Prostate gland (tissue), 2 donors: ENCODE measurements around the gene WDR90.

Experiments
- CTCF ChIP-seq, 4 experiments: fragments of 200-600 bp in 2 of 4; fragments of 450-650 bp in 2 of 4; sonication (generic) in 2 of 4; IDR thresholded peaks; 1 replicate in 3 of 4; 2 replicates in 1 of 4; pipeline ENCODE4 v1.5.1; 2016 to 2019; ENCODE audit warnings: antibody characterized with exemption in 4 of 4, mild to moderate bottlenecking in 2 of 4, moderate library complexity in 2 of 4
- POLR2A ChIP-seq: fragments of 450-650 bp; IDR thresholded peaks from one replicate; pipeline ENCODE4 v1.6.1; 2016; ENCODE audit warnings: antibody characterized with exemption, mild to moderate bottlenecking
- POLR2AphosphoS5 ChIP-seq: sonication (generic); formaldehyde crosslinking; IDR thresholded peaks from one replicate; pipeline ENCODE4 v1.6.1; 2017; ENCODE audit warnings: antibody characterized with exemption

GRCh38 chr16:619476-620100 is 29.6 kb upstream of the WDR90 start:
- no peak for TF ChIP-seq CTCF (IDR thresholded peaks at IDR 0.05)
- TF ChIP-seq POLR2AphosphoS5 = no peak
- no peak for TF ChIP-seq POLR2A
